ENCODE results near the gene ATP10A.

The ATP10A gene

DNA sequence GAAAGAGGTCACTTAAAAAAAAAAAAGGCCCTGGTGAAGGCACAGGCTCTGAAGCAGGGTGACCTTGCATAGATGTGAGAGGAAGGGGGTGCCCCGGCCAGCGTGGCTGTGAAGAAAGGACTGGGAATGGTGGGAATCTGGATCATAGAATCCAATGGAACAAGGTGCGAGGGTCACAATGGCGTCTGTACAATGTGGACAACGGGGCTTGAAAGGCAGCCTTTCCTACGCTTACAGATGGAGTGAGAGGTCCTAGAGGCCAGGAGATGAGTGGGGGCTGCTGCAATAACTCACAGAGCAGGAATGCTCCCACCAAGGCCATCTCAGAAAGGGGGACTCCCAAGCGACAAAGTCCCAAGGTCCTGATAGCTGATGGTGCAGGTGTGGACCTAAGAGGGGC lies 162.2 kb downstream of the ATP10A start:
- DNase-seq (ENCODE audit: low read depth in 2 of 2), result no peak

DNA sequence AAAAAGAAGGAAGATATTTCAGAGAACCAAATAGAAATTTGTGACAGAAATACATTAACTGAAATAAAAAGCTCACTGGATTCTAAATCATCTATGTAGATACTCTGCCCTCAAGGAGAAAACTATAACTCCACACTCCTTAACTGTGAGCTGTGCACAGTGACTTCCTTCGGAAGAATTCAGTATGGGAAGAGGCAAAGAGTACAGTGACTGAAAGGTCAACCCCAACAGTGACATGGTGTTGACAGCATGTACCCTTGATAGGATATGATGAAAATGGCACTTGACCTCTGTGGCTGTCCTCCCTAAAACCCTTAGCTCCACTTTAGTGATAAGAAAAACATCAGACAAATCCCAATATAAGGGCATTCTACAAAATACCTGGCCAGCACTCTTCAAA lies 165.5 kb downstream of the ATP10A start:
- DNase-seq (ENCODE audit: low read depth in 2 of 2), result no peak

DNA sequence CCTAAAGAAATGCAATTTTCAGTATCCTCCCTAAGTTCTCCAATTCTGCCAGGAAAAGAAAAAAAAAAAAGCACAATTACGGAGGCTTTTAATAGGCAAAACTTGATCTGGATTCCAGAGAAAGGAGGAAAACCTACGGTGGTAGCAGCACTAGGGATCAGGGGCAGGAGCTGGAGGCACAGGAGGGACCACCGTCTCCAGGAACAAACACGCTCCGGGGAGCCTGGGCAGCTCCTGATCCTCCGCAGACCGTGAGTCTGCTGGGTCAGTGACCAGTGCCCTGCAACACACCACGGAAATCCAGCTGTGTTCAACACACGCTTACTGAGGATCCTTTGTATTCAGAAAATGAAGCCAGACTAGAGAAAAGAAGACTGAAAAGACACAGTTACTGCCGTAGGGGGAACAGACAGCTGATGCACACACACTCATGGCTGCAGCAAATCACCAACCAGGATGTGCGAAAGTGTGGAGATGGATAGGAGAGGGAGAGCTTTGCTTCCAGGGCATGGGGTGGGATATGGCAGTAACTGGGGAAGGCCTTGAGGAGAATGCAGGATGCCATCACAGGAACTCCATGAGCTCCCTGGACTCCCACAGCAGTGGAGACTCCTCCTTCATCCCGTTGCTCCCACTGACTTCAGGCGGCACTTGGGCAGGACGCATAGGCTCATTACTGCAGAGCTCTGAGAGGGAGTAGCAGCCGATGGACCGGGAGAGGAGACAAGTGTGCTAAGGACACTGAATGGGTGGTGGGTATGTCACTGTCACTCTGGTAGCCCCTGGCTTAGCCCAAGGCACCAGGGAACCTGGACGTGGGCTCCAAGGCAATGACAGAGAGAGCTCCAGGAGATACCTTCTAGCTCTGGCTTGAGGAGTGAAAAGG lies 167.0 kb downstream of the ATP10A start:
- no peak for DNase-seq (ENCODE audit: low read depth in 2 of 2)

DNA sequence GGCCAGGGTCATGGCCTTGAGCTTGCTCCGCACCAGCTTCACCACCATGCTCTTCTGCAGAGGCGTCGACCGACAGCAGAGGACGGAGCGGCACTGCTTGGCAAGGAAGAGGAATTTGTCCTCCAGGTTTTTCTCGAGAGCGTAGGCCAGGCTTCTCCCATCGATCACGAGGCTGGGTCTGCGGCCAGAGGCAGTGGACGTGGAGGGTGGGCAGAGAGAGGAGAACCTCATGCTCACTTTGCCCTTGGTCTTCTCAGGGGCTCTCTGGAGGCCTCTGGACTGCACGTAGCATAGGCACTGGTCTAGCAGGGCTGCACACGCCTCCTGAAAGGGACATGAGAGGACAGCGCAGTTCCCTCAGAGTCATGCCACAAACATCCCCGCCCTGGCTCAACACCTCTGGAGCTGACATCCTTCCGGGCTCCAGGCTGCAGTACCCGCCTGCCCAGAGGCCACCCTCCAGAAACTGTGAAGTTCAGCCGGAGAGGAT lies 168.3 kb downstream of the ATP10A start:
- no peak for DNase-seq (ENCODE audit: low read depth in 2 of 2)

DNA sequence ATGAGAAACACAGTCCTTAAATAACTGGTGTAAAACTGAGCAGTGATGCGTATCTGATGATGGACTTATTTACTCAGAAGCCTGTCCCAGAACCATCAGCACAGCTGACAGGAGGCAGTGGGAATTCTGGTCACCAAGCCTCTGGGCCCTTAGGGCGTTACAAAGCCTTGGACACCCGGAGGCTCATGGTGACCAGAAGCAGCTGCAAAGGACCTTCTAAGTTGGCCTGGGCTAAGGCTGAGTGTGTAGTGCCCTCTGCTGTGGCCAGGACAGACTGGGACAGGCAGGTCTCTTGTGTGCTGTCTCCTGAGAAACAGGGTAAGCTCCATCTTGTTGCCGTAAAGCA lies 168.9 kb downstream of the ATP10A start:
- DNase-seq (ENCODE audit: low read depth in 2 of 2), result no peak

DNA sequence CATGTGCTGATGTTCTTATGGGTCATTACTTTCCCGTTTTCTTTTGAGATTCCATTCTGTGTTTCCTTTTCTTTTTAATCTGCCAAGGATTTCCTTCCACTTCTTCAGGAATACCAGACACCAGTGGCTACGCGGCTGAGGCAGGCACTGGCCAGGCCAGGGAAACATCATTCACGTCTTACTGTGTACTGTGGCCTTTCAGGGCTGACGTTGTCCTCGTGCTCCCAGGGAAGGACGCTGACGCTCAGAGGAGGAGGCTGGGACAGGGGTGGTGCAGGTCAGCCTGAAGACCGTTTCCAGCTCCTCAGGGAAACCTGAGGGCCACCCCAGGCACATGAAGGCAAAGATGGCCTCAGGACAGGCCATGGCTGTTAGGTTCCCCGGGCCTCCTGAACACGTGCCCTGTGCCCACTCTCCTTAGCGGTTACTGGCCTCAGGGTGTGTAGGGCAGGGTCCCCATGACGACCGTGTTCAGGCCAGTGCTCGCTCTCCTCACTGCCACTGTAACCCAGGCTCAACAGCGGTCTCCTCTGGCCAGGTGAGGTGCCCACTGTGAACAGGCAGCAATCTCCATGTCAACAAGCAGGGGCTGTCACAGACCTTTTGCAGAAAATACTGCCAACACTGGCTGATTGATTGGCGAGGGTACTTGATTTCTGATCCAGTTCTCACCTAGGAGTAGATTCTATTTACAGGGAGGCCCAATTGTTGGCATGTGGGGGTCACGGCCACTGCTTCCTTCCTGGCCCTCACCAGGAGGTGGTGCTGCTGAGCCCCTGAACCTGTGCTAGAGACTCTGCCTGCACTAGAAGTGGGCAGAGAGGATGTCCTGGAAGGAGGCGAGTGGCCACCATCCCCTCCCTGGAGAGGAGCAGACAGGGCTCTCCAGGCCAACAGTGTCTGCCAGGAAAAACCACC lies 169.5 kb downstream of the ATP10A start:
- DNase-seq (ENCODE audit: low read depth in 2 of 2), result no peak

DNA sequence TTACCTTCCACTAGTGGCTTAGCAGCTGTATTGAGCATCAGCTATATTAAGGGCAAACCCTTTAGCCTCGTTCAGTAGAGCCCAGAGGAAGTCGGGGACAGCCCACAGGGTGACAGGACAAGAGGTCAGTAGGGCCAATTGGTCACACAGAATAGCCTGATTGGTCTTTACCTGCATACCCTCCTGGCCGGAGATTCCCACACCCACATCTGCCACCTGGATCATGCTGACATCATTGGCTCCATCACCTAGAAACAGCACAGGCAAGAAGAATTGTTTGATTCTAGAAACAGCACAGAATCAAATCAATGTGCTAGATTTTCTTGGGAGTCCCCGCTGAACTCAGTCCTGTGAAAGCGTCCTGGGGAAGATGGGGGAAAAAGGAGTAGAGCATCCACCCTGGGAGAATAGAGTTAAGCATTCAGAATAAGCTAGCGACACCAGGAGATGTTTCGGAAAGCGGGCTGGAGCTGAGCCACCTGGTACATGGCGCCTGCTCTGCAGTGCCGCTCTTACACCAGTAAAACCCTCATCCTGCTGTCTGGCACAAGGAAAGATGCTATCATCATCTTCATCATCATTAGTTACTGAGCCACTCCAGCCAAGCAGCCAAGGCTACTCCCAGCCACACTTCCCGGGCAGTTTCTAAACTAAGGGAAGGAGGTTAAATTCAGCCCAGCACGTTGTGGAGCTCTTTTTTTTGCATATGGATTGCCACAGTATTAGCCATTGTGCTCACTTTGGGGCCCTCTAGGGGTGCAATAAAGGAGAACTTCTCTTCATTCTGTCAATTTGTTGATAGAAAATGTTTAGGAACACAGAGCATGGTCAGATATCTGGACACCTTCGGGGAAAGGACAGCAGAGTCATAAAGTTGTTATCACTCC lies 171.3 kb downstream of the ATP10A start:
- DNase-seq (ENCODE audit: low read depth in 2 of 2), result no peak

DNA sequence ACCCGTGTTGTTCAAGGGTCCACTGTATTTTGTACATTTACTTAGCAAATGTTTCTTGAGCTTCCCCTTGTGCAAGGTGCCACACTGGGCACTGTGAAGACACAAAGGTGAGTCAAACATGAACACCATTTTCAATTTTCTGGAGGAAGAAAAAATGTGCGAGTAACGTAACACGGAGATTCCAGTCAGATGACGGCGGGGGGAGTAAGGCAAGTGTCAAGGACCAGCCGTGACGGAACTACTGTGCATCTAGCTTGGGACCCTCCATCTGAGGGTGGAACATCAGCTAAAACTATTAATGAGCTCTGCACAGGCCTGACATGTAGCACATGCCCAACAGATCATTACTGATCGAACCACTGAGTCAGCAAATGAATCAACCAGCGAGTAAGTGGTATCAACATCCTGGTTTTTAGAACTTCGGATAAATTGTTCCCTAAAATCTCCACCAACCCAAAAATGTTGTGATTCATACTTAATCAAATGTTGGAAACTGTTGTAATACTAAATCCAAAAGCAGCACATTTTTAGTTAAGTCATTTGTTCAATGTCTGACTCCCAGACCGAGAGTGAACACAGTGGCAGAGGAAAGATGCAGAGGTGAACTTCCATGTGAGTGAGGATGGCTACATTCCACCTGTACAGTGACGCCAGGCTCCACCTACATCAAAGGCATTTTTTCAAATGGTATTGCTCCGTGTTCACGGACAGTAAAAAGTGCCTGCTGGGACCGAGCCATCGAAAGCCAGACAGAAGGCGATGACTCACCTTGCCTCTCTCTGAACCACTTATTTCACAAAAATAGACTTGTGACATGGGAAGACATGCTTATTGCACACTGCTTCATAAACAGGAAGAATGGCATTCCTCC lies 172.2 kb downstream of the ATP10A start:
- DNase-seq (ENCODE audit: low read depth in 2 of 2), result peak; percentile 49 to 53

DNA sequence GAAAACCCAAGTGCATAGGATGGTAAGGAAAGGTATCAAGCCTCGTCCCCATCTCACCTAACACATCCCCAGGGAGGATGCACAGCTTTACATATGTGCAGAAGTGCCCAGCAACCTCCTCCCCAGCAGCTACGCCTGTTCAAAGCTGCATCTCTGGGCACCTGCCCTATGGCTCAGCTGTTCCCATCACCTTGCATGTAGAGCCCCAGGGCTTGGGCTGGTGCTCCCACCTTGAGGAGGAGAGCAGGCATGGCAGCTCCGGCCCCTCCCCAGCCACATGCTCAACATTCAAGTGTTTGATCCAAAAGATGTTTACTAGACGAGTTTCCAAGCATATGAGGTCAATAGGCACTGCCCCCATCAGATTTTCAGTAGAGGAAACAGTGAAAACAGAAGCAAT lies 173.5 kb downstream of the ATP10A start:
- no peak for DNase-seq (ENCODE audit: low read depth in 2 of 2)

DNA sequence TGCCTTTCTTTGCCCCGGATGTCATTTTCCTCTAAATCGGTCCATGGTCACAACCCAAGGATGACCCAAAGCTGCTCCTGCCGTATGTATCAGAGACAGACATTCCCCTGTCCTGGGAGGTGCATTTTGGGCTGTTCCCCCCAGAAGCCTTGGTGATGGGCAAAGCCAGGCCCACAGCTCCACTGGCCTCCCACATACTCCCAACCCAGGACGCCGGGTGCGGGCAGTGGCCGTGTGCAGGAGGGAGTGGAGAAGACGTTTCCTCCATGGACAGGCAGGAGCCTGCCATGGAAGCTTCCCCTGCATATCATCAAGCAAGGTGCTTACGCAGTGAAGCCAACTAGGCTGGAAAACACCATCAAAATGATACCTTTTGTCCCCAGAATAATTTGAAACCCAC lies 175.0 kb downstream of the ATP10A start:
- DNase-seq (ENCODE audit: low read depth in 2 of 2), result no peak

DNA sequence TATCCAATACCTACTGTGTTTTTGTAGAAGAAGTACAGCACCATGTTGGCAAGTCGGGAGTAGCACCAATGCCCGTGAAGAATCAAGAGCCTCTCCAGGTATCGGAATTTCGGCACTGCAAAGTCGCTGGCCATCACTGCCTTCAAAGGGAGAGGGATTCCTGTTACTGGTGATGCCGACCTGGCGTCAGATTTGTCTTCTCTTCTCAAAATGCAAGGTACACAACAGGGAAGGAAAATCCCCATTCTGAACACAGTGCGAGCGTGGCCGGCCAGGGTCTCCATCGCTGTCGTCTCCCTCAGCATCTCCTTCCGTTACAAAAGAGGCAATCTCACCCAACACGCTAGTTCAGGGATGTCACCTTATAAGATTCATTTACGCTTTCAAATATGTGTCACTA lies 175.4 kb downstream of the ATP10A start:
- DNase-seq (ENCODE audit: low read depth in 2 of 2), result no peak

DNA sequence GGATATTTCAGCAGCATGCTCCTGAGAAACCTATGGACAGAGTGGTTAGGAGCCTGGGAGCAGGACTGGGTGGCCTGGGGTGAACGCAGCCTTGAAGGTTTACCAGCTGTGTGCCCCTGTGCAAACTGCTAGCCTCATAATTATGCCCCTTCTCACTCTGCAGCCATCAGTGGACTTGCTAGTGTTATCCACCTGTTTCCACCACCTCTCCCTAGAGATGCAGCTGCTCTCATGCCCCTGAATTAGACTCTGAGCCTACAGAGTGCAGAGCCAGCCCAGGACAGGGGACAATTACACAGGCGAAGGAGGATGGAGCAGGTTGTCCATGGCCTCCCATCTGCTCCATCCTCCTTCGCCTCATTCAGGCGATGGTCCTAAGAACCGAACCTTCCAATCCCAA lies 175.9 kb downstream of the ATP10A start:
- DNase-seq (ENCODE audit: low read depth in 2 of 2), result no peak

DNA sequence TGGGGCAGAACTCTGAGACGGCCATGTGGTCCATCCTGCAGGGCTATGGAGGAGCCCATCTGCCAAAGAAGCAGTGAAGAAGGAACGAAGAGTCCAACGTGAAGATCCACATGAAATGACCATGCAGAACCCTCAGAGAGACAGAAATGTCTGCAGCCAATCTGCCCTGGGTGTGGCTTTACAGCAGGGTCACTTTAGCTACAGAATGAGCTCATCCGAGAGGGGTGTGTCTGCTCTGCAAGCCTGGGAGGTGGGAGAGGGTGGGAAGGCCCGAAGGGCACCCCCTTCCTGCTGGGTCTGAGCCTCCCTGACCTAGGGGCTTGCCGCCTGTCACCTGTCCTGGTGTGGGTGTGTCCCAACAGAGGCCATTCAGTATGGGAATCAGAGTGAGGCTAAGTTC lies 176.3 kb downstream of the ATP10A start:
- DNase-seq (ENCODE audit: low read depth in 2 of 2), result no peak

DNA sequence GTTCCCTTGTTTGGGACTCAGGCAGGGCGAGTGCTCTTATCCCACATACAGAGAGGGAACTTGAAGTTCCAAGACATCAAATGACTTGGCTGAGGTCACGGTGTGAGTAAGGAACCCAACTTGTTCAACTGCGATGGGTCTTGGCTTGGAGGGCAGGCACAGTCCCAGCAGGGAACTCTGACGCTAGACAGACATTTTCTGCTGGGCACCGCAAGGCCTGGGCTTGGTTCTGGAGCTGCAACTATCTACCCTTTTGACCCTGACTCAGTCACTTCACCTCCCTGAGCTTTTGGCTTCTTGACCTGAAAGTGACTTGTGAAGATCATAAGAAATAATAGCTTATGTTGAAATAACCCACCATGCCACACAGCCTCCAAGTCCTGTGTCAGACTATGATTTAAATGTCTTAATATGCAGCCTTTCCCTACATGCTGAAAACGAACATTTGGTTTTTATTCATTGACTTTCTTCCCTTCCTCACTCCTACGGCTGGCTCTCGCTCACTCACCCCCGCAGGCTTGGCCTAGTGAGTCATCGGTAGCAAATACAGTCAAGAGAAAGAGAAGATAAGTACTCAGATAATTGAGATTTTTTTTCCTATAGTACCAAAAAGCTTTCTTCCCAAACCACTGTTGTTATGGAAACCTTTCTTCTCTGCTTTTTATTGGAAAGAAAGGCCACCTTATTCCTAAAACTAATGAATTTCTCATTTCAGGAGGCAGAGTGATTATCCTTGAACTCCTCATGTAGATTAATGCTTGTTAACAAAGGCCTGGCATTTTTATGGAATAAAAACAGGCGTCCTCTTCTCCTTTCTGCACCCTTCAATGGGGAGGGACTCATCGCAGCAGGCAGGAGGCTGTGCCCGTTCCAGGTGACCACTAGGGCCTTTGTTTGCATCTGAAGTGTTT lies 178.4 kb downstream of the ATP10A start:
- peak; percentile 75 to 77 for DNase-seq (ENCODE audit: low read depth in 2 of 2)

DNA sequence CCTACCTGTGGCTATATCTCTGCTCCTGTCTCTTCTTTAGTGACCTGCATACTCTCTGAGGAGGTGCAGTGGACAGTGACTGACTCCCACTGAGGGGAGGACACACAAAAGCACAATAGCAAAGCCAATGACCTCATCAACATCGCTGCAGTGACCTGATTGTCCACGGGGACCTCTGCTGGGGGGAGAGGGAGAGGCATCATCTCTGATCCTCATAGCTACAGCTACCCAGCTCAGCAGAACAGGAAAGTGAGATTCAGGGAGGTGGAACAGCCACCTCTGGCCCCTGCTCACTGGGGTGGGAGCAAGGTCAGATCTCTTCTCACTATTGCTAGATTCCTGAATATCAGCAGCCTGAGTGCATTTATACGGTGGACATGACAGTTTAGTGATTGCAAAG lies 179.2 kb downstream of the ATP10A start:
- no peak for DNase-seq (ENCODE audit: low read depth in 2 of 2)

DNA sequence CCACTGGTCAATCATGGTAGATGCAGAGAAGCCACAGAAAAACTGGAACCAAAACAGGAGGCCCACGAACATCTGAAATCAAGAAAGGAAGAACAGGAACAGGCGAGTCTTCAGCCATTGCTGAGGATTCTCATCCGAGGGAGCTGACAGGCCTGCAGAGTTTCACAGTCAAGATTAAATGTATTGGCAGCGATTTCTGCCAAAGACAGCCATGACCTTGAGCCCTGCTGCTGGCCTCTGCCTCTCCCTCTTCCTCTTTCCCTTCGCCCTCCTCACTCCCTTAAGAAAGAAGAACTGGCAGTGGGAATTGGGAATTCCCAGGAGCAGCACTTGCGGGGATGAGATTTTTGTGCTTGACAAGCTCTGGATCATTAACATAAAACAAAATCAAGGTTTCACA lies 179.7 kb downstream of the ATP10A start:
- no peak for DNase-seq (ENCODE audit: low read depth in 2 of 2)

DNA sequence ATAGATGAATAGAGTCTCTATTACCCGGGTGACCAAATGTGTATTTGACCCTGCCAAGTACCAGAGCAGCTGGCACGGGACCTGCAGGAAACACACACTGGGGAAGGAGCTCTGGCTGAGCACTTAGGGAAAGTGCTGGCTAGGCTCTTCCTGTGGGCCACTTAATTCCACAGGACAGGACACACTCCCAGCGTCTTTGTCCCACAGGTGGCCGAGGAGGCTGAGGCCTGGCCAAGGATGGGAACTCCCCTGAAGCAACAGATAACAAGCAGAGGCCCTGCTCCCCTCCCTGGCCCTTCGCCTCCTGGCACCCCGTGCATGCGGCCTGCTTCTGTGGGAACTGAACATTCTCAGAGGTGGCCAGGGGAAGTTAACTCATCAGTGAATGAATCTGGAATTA lies 180.8 kb downstream of the ATP10A start:
- DNase-seq (ENCODE audit: low read depth in 2 of 2), result no peak

DNA sequence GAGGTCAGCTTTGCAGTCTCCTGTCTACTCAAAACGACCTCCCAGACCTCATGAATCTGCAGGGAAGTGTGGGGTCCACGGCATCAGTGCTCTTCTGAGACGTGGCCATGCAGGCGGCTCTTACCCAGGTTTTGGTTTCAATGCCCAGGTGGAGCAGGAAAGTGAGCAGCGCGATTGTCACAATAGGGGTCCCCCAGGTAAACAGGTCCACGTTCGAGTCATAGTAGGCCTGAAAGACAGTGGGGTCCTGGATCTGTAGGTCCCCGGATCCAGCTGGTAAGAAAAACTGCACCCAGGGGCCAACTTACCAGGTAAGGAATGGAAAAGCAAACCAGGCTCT lies 182.5 kb downstream of the ATP10A start:
- DNase-seq (ENCODE audit: low read depth in 2 of 2), result no peak

DNA sequence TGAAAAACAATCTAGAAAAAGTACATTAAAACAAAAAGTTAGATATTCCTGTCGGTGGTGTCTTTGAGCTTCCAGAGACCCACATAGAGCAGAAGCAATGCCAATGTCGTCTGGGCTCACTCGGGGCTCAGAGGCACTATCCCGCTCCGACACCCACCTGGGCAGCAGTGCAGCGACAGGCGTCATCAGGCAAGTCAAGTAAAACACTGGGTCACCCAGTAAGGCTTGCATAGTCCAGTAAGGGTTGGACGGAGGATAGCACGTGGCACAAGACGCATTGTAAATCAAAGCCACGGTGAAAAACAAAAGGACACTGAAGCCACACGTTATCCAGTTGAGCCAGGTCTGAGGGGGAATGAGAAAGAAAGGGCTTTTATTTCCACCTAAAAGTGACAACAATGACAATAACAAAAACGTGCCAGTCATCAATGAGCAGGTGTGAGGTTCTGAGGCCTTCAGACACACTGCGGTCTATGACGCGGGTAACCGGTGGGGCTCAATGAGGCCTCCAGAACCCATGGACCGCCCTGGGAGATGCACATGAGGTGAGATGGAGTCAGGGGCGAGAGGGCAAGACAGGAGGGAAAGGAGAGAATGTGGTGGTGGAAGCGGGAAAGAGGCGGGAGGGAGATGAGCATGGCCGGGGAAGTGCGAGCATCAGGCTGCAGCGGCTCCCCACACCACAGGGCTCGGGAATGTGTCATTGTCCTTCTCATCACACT lies 183.0 kb downstream of the ATP10A start:
- no peak for DNase-seq (ENCODE audit: low read depth in 2 of 2)

Data from fibroblast of skin of left quadriceps (primary cell).